G401.6 (cell line): ENCODE measurements around the gene TNIK.

Source experiments
- FAIRE-seq: peaks from 2 replicates; lab custom pipeline; 2012; peaks lifted over from hg19 to GRCh38; lab: Jason Lieb, UNC

Gene TNIK

DNA sequence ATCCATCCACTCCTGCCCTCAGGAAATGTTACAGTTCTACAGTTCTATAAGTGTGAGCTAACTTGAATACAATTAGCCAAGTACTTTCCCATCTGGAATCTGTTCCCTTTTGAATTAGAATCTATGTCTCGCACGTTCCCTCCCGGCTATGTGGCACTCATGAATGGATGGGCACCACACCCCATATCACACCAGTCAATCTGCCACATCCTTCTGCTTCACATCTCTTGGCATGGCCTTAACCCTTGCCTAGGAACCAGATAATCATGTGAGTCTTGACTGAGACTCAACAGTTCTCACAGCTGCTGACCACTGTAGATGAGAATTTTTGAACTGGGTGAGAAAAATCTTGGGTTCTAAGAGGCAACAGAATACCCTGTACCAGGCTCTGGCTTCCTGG is 180.2 kb downstream of the TNIK start:
- FAIRE-seq, result no peak

DNA sequence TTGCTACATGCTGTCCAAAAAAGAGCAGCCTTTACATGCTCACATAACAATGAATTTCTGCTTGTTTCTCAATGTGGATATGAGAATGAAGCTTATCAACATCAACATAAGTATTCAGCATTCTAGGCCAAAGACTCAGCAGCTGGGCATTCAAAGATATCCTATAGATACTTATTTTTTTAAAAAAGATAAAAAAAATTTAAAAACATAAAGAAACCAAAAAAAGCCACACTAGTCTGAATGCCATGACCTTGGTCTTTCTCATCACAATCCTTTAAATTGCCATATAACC is 182.0 kb downstream of the TNIK start:
- no peak for FAIRE-seq

DNA sequence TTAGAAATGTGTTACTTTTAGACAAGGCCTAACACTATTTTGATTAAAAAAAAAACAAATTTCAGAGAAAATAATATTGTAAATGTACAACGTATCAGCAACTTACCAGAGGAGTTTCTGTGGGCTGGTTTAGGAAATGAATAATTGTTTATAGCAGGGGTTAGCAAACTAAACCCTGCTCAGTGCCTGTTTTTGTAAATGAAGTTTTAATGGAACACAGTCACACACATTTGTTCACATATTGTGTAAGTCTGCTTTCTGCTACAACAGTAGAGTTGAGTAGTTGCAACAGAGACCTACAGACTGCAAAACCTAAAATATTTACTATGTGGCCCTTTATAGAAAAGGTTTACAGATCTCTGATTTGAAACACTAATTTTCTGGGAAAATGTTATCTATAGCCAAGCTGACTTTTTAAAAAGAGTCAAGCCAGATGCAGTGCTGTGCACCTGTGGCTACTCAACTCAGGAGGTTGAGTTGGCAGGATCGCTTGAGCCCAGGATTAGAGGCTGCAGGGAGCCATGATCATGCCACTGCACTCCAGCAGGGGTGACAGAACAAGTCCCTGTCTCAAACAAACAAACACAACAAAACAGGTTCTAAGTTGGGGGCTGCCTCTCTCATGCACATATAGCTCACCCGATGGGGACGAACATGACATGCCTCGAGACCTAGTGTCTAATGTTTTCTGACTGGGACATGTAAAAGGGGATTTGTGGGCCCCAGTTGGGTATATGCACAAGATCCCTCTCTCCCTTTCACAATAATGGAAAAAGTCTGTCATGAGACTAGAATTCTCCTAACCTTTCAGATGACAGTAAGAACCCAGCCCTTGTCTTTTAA is 182.5 kb downstream of the TNIK start:
- no peak for FAIRE-seq

GRCh38 chr3:171276923-171277322 is 183.3 kb downstream of the TNIK start:
- FAIRE-seq, result no peak

- FAIRE-seq, result no peak
These were observed 186.0 kb downstream of the TNIK start for GRCh38 chr3:171274222-171274621.

- FAIRE-seq, result no peak
These were observed 189.7 kb downstream of the TNIK start for GRCh38 chr3:171270541-171270940.

- no peak for FAIRE-seq
These were observed 190.7 kb downstream of the TNIK start for GRCh38 chr3:171269542-171269941.

DNA sequence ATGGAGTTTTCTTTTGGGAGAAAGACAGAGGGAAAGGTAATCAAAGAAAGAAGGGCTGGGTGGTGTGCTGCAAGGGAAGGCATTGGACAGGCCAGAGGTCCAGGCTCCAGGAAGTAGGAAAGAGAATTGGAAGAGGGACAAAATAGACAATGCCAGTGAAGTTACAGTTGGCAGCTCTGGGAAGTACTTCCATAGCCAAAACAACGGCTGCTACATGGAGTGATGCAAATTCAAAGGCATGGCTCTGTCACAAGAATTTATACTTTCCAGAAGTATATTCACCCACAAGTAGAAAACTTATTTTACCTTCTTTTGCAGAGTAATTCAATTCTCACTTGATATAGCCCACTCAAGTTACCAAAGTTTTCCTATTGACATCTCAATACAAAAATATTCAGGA is 191.5 kb downstream of the TNIK start:
- FAIRE-seq, result no peak

DNA sequence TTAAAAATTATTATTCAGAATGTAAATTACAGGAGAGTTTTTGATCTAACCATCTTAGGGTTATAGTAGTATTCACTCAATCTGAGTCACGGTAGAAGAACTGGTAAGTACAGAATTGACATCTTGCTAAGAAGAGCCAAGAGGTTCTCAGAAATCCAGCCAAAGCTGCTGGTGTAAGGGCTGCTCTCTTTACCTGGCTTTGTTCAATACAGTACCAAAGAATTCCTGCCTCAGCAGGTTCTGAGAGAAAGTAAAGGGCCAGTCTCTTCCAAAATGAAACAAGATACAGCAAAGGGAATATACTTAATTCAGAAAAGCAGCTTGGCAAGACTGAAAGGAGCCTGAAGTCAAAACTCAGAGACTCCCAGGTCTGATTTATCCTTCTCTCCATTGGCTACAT is 193.1 kb downstream of the TNIK start:
- no peak for FAIRE-seq

DNA sequence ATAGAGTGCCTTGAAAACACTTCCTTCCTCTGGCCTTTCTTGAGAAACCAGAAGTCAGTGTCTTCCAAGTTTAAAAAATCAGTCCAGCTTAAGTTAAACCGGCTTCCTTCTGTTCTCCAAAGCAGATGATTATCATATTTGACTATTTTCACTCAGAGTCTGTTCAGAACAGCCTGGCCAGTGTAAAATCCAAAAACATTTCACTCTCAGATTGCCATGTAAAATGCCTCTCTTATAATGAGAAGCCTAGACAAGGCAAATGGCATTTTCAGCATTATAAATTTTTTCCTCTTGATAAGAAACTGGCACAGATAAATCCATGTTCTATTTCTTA is 193.5 kb downstream of the TNIK start:
- FAIRE-seq, result no peak

GRCh38 chr3:171266034-171266739 is 194.0 kb downstream of the TNIK start:
- FAIRE-seq, result no peak

- no peak for FAIRE-seq
These were observed 195.4 kb downstream of the TNIK start for GRCh38 chr3:171264758-171265157.

DNA sequence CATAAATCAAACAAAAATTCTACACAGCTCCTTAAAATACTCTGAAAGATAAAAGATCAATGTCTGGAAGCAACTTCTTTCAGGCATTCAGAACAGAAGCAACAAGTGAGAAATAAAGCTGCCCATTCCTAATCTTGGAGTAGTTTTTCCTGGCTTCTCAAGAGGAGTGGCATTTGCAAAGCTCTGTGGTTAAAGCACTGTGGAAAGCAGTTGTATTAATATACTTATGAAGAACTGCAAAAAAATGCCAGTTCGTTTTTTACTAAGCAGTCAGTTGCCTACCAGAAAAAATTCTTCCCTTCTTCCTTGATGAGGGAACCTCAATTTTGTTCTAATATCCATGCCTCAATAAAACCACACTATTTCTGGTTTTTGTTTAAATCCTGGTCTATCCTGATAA is 197.8 kb downstream of the TNIK start:
- FAIRE-seq, result no peak

GRCh38 chr3:171261487-171261886 is 198.7 kb downstream of the TNIK start:
- no peak for FAIRE-seq

GRCh38 chr3:171260899-171261298 is 199.3 kb downstream of the TNIK start:
- no peak for FAIRE-seq

- no peak for FAIRE-seq
These were observed 199.7 kb downstream of the TNIK start for GRCh38 chr3:171260466-171260865.

- no peak for FAIRE-seq
These were observed 201.9 kb downstream of the TNIK start for GRCh38 chr3:171258316-171258715.

DNA sequence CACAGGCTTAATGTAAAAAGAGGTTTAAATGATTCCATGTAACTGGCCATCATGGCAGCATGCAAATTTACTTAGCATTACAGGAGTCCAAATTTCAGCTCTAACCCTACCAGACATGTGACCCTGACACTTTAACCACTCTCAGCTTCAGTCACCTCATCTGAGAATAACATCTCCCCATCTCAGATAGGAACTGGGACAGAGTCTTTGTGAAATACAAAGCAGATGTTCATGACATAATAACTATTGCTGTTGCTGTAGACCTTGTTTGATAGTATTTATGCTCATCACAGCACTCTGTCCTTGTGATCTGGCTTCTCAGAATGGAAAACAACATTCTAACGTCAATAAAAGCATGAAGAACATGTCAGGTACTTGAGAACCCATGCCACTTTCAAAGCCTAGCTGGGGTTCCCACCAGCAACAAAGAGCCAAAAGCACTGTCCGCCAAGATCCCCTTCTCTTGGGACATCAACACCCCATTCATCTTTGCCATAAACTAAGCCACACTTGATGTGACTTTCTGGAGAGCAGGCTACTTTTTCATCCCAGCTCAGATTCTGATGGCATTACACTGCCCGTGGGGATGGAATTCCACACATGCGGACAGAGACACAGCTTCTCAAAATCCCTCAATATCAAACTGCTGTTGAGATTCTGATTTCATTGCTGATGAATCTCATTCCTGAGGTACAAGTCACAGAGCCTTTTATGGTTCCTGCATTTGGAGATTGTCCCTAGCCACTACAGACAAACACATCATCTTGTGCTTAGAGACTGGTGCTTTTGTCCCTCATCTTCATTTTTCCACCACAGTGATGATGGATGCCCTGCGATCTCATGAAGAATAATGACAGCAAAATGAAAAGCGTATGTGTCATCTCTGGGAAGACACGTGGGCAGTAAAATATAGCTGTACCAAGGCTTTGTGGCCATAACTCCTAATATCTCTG is 202.7 kb downstream of the TNIK start:
- FAIRE-seq, result no peak

GRCh38 chr3:171256445-171257250 is 203.6 kb downstream of the TNIK start:
- no peak for FAIRE-seq

DNA sequence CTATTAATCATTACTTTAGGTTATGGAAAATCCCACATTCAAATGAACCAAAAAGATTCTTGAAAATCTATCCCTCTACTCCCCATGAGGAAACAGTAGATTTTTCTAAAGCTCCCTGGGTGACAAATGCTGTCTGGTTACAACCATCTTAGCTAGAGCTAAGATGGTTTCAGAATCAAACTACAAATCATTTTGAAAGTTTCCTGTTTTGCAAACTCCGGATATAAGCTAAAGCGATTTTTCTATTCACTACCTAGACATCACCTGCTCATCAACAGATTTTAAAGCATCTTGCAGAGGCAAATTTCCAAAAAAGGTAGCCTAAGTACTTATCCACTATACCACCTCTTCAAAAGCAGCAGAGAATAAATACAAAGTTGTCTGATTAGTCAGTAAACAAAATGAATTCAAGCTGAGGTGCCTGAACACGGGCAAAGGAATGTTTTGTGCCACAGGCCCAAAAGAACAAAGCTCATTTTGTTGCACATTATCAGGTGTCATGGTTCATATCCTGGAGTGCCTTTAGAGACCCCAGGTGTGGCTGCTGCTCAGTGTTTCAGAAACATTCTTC is 204.9 kb downstream of the TNIK start:
- FAIRE-seq, result no peak

- no peak for FAIRE-seq
These were observed 205.9 kb downstream of the TNIK start for GRCh38 chr3:171254315-171254714.

DNA sequence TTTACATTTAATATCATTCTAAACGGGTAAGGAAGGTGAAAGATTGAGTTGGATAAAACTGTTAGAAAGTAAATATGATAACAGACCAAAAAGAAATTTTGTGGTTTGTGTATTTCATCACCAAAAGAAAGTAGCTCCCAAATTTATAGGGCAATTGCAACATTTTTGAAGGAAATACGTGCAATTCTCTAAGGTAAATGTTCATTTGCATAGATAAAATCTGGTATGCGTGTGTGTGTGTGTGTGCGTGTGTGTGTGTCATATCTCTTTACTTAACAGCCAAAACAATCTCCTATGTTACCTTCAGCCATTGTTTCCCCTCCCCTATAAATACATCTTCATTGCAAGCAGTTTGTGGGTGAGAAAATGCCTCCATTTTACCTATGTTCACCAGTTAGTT is 208.4 kb downstream of the TNIK start:
- no peak for FAIRE-seq
